ENCODE results near the gene EPOP. TPM values are rescaled to one million over a fixed set of nuclear protein-coding genes. Genes with fewer than 3 reads are reported as not detected.

EPOP gene
- total and polyA plus RNA-seq, 2 of the 13 experiments (the other 11 are each of a cell fraction or from before 2014, with no cell fraction given): 14.7 to 37.8 TPM

DNA sequence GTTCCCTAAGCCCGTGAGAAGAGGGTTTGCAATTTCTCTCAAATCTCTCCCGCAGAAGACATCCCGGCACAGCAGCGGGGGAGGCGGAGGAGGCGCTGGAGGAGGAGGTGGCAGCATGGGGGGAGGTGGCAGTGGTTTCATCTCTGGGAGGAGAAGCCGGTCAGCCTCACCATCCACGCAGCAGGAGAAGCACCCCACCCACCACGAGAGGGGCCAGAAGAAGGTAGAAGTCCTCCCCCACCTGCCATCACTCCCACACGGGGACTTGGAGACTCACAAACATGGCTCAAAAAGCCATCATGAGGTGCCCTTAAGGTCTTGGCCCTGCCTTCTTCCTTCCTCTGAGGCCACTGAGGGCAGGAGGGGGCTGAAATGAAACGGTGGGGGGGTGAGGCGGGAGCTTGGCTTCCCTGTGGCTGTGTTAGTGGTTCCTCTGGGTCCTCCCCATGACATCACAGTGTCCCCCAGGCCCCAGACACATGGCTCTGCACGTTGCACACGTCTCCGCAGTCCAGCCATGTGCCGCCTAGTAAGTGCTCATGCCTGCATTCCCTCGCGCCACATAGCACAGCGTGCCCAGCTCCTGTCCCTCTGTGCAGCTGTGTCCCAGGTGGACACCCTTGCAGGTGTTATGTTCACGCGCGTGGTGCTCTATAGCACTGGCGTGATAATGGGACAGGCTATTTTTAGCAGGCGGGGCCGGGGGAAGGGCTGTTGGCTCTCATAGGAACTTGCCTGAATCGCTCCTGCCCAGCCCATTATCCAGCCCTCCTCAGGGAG is 37.2 kb upstream of the EPOP start:
- Histone ChIP-seq H3K9ac (ENCODE audit: insufficient read depth, low read depth, low read length) (no peak overlapping the region), H3K9me3 (ENCODE audit: low read length) (no peaks in the 10 kb centered on the region), H3K4me1 (ENCODE audit: insufficient read depth, low read length) (peaks cover 40% of the 10 kb centered on the region), H2AFZ (ENCODE audit: low read length) (no peak overlapping the region), H3K79me2 (ENCODE audit: insufficient read depth, low read length) (peaks cover 14% of the 10 kb centered on the region), H3K27ac (ENCODE audit: extremely low read length, insufficient read depth, low read length) (no peak overlapping the region), H4K20me1 (ENCODE audit: insufficient read depth, low read length) (peaks cover 4% of the 10 kb centered on the region), H3K27me3 (ENCODE audit: control insufficient read depth in 1 of 2, insufficient read depth in 2 of 2, low read length in 2 of 2) (no peaks in the 10 kb centered on the region), H3K4me3 (replicated peaks in 1 of 3; ENCODE audit: insufficient read depth in 1 of 3, low read depth in 2 of 3, low read length in 3 of 3) (no peak overlapping the region), H3K36me3 (replicated peaks in 1 of 2; ENCODE audit: control insufficient read depth in 1 of 2, insufficient read depth in 2 of 2, low read length in 2 of 2) (peaks cover 50 to 95% of the 10 kb centered on the region in 2 experiments), H3K4me2 (ENCODE audit: low read depth, low read length) (no peak overlapping the region)
- ChIA-PET CTCF (ENCODE audit: low intra/inter-chr PET ratio, low total read pairs) (no interaction called here), POLR2A (interaction anchor here (1.0 to 2.8 kb wide), 3 partner anchors 19 to 35 kb away, joined by 3 to 11 read pairs (median 3); no protein-coding TSS in a partner anchor)
- ATAC-seq (no peak), DNase-seq (ENCODE audit: low spot score) (no peak), FAIRE-seq (no peak)
- BruUV-seq (replicated peaks): no TSS peak
- in situ Hi-C loops (cut with HindIII; ENCODE audit: extremely low pct_ligation_motif_present, low pct_unique_long_range_greater_than_20kb): no loop called here
- intact Hi-C loops (cut with micrococcal nuclease; ENCODE audit: unreplicated experiment): no loop called here
- 96% methylated on average over 22 of the region's 26 CpGs for WGBS (ENCODE audit: low lambda C conversion rate)
- TF ChIP-seq MLLT10 (CRISPR knock-in tag; IDR thresholded peaks at IDR 0.05): no peak
- TF ChIP-seq ZC3H13 (CRISPR knock-in tag; IDR thresholded peaks at IDR 0.05): no peak
- no peak for TF ChIP-seq ZNF562 (CRISPR knock-in tag; IDR thresholded peaks at IDR 0.05; ENCODE audit: borderline replicate concordance)
- no peak for TF ChIP-seq ZNF775 (CRISPR knock-in tag; IDR thresholded peaks at IDR 0.05; ENCODE audit: borderline replicate concordance)
- TF ChIP-seq, protein P1, sequence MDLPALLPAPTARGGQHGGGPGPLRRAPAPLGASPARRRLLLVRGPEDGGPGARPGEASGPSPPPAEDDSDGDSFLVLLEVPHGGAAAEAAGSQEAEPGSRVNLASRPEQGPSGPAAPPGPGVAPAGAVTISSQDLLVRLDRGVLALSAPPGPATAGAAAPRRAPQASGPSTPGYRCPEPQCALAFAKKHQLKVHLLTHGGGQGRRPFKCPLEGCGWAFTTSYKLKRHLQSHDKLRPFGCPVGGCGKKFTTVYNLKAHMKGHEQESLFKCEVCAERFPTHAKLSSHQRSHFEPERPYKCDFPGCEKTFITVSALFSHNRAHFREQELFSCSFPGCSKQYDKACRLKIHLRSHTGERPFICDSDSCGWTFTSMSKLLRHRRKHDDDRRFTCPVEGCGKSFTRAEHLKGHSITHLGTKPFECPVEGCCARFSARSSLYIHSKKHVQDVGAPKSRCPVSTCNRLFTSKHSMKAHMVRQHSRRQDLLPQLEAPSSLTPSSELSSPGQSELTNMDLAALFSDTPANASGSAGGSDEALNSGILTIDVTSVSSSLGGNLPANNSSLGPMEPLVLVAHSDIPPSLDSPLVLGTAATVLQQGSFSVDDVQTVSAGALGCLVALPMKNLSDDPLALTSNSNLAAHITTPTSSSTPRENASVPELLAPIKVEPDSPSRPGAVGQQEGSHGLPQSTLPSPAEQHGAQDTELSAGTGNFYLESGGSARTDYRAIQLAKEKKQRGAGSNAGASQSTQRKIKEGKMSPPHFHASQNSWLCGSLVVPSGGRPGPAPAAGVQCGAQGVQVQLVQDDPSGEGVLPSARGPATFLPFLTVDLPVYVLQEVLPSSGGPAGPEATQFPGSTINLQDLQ (CRISPR knock-in tag; IDR thresholded peaks at IDR 0.05): no peak
- no peak for TF ChIP-seq ZNF329 (CRISPR knock-in tag; IDR thresholded peaks at IDR 0.05; ENCODE audit: low read depth)
- TF ChIP-seq ZNF432 (CRISPR knock-in tag; IDR thresholded peaks at IDR 0.05; ENCODE audit: borderline replicate concordance): no peak
- TF ChIP-seq ELF3 (CRISPR knock-in tag; IDR thresholded peaks at IDR 0.05): no peak
- 0 out of 2 replicates have a peak, but pooled peaks have one; percentile 24 for TF ChIP-seq SSRP1 (CRISPR knock-in tag; IDR thresholded peaks at IDR 0.05)
- no peak for TF ChIP-seq ZNF605 (CRISPR knock-in tag; IDR thresholded peaks at IDR 0.05)
- no peak for TF ChIP-seq ZNF282 (IDR thresholded peaks at IDR 0.05; ENCODE audit: partially characterized antibody)
- no peak for TF ChIP-seq ZNF484 (CRISPR knock-in tag; IDR thresholded peaks at IDR 0.05; ENCODE audit: borderline replicate concordance, low read depth)
- no peak for TF ChIP-seq SRSF1 (optimal IDR thresholded peaks at IDR 0.05; ENCODE audit: low read depth, low read length)
- no peak for TF ChIP-seq ZNF724P (CRISPR knock-in tag; IDR thresholded peaks at IDR 0.05; ENCODE audit: borderline replicate concordance)
- TF ChIP-seq, protein P2, sequence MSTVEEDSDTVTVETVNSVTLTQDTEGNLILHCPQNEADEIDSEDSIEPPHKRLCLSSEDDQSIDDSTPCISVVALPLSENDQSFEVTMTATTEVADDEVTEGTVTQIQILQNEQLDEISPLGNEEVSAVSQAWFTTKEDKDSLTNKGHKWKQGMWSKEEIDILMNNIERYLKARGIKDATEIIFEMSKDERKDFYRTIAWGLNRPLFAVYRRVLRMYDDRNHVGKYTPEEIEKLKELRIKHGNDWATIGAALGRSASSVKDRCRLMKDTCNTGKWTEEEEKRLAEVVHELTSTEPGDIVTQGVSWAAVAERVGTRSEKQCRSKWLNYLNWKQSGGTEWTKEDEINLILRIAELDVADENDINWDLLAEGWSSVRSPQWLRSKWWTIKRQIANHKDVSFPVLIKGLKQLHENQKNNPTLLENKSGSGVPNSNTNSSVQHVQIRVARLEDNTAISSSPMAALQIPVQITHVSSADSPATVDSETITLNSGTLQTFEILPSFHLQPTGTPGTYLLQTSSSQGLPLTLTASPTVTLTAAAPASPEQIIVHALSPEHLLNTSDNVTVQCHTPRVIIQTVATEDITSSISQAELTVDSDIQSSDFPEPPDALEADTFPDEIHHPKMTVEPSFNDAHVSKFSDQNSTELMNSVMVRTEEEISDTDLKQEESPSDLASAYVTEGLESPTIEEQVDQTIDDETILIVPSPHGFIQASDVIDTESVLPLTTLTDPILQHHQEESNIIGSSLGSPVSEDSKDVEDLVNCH (CRISPR knock-in tag; IDR thresholded peaks at IDR 0.05): no peak
- TF ChIP-seq, protein P3, sequence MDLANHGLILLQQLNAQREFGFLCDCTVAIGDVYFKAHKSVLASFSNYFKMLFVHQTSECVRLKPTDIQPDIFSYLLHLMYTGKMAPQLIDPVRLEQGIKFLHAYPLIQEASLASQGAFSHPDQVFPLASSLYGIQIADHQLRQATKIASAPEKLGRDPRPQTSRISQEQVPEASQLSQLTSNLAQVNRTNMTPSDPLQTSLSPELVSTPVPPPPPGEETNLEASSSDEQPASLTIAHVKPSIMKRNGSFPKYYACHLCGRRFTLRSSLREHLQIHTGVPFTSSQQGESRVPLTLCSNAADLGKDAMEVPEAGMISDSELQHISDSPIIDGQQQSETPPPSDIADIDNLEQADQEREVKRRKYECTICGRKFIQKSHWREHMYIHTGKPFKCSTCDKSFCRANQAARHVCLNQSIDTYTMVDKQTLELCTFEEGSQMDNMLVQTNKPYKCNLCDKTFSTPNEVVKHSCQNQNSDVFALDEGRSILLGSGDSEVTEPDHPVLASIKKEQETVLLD (CRISPR knock-in tag; IDR thresholded peaks at IDR 0.05; ENCODE audit: low read depth): no peak
- TF ChIP-seq ZEB1 (IDR thresholded peaks at IDR 0.05; ENCODE audit: insufficient replicate concordance, low read depth): no peak
- TF ChIP-seq ZNF205 (CRISPR knock-in tag; IDR thresholded peaks at IDR 0.05): no peak
- peak; percentile 62 for TF ChIP-seq RBFOX2 (IDR thresholded peaks at IDR 0.05; ENCODE audit: low read depth, low read length)
